Measurements from ENCODE around the gene PCDHGB6.
"Not testable (repeated sequence)": the region's sequence is repeated elsewhere in the genome, so short reads cannot be mapped to it uniquely, and the experiment has no call there.

The PCDHGB6 gene

DNA sequence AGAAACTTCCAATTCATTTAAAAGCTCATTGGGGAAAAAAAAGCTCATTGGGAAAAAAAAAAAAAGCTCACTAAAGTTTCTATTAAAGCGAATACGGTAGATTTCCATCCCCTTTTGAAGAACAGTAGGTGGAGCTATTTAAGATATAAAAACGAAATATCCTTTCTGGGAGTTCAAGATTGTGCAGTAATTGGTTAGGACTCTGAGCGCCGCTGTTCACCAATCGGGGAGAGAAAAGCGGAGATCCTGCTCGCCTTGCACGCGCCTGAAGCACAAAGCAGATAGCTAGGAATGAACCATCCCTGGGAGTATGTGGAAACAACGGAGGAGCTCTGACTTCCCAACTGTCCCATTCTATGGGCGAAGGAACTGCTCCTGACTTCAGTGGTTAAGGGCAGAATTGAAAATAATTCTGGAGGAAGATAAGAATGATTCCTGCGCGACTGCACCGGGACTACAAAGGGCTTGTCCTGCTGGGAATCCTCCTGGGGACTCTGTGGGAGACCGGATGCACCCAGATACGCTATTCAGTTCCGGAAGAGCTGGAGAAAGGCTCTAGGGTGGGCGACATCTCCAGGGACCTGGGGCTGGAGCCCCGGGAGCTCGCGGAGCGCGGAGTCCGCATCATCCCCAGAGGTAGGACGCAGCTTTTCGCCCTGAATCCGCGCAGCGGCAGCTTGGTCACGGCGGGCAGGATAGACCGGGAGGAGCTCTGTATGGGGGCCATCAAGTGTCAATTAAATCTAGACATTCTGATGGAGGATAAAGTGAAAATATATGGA is 22.7 kb downstream of the PCDHGB6 start, which contains the start of gene PCDHGA12:
TSS of gene PCDHGA12 (plus strand) at position 176 of the 782 bp plus-strand sequence. CDS start at position 429, 253 bp downstream.
- H3K36me3 ChIP-seq (ENCODE audit: control insufficient read depth, insufficient read depth, low read length, severe bottlenecking) = peaks cover 12% of the 10 kb centered on the region
- peak within 1 kb of the TSS; percentile 85 for H3K4me3 ChIP-seq (ENCODE audit: low read length)
- DNase-seq (ENCODE audit: low read depth) = peak; percentile 36
- H3K9ac ChIP-seq (ENCODE audit: low read length) = peak within 1 kb of the TSS; percentile 83
- H3K4me1 ChIP-seq (ENCODE audit: control insufficient read depth, insufficient read depth, low read length) = peaks cover 16% of the 10 kb centered on the region
- peaks cover 26% of the 10 kb centered on the region for H3K9me3 ChIP-seq (ENCODE audit: control insufficient read depth, low read length)
- no peaks in the 10 kb centered on the region for H3K27me3 ChIP-seq (replicated peaks; ENCODE audit: control insufficient read depth, insufficient read depth, low read length)

DNA sequence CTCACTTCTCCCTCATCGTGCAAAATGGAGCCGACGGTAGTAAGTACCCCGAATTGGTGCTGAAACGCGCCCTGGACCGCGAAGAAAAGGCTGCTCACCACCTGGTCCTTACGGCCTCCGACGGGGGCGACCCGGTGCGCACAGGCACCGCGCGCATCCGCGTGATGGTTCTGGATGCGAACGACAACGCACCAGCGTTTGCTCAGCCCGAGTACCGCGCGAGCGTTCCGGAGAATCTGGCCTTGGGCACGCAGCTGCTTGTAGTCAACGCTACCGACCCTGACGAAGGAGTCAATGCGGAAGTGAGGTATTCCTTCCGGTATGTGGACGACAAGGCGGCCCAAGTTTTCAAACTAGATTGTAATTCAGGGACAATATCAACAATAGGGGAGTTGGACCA is 23.5 kb downstream of the PCDHGB6 start:
- Histone ChIP-seq H3K9me3 (ENCODE audit: control insufficient read depth, low read length) (peaks cover 26% of the 10 kb centered on the region), H3K27me3 (replicated peaks; ENCODE audit: control insufficient read depth, insufficient read depth, low read length) (no peaks in the 10 kb centered on the region)

DNA sequence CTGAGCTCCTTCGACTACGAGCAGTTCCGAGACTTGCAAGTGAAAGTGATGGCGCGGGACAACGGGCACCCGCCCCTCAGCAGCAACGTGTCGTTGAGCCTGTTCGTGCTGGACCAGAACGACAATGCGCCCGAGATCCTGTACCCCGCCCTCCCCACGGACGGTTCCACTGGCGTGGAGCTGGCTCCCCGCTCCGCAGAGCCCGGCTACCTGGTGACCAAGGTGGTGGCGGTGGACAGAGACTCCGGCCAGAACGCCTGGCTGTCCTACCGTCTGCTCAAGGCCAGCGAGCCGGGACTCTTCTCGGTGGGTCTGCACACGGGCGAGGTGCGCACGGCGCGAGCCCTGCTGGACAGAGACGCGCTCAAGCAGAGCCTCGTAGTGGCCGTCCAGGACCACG is 24.5 kb downstream of the PCDHGB6 start:
- H3K4me3 ChIP-seq (ENCODE audit: low read length) = peak overlapping the region; percentile 85
- DNase-seq (ENCODE audit: low read depth); H3K27me3 ChIP-seq (replicated peaks; ENCODE audit: control insufficient read depth, insufficient read depth, low read length): not testable (repeated sequence)
- H3K9ac ChIP-seq (ENCODE audit: low read length) = peak overlapping the region; percentile 83
- H3K4me1 ChIP-seq (ENCODE audit: control insufficient read depth, insufficient read depth, low read length) = peaks cover 16% of the 10 kb centered on the region
- H3K9me3 ChIP-seq (ENCODE audit: control insufficient read depth, low read length) = peaks cover 19% of the 10 kb centered on the region
- H3K36me3 ChIP-seq (ENCODE audit: control insufficient read depth, insufficient read depth, low read length, severe bottlenecking) = peaks cover 11% of the 10 kb centered on the region

More for the DNA sequence above, 23.5 kb downstream of the PCDHGB6 start:
- peak overlapping the region; percentile 85 for H3K4me3 ChIP-seq (ENCODE audit: low read length)
- H3K36me3 ChIP-seq (ENCODE audit: control insufficient read depth, insufficient read depth, low read length, severe bottlenecking) = peaks cover 12% of the 10 kb centered on the region
- peaks cover 16% of the 10 kb centered on the region for H3K4me1 ChIP-seq (ENCODE audit: control insufficient read depth, insufficient read depth, low read length)
- no peak for DNase-seq (ENCODE audit: low read depth)
- H3K9ac ChIP-seq (ENCODE audit: low read length) = peak overlapping the region; percentile 83

DNA sequence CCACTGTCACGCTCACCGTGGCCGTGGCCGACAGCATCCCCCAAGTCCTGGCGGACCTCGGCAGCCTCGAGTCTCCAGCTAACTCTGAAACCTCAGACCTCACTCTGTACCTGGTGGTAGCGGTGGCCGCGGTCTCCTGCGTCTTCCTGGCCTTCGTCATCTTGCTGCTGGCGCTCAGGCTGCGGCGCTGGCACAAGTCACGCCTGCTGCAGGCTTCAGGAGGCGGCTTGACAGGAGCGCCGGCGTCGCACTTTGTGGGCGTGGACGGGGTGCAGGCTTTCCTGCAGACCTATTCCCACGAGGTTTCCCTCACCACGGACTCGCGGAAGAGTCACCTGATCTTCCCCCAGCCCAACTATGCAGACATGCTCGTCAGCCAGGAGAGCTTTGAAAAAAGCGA is 24.9 kb downstream of the PCDHGB6 start:
- H3K4me1 ChIP-seq (ENCODE audit: control insufficient read depth, insufficient read depth, low read length) = peaks cover 16% of the 10 kb centered on the region
- peak overlapping the region; percentile 85 for H3K4me3 ChIP-seq (ENCODE audit: low read length)
- DNase-seq (ENCODE audit: low read depth); H3K9ac ChIP-seq (ENCODE audit: low read length); H3K27me3 ChIP-seq (replicated peaks; ENCODE audit: control insufficient read depth, insufficient read depth, low read length); H3K36me3 ChIP-seq (ENCODE audit: control insufficient read depth, insufficient read depth, low read length, severe bottlenecking): not testable (repeated sequence)
- peaks cover 15% of the 10 kb centered on the region for H3K9me3 ChIP-seq (ENCODE audit: control insufficient read depth, low read length)

DNA sequence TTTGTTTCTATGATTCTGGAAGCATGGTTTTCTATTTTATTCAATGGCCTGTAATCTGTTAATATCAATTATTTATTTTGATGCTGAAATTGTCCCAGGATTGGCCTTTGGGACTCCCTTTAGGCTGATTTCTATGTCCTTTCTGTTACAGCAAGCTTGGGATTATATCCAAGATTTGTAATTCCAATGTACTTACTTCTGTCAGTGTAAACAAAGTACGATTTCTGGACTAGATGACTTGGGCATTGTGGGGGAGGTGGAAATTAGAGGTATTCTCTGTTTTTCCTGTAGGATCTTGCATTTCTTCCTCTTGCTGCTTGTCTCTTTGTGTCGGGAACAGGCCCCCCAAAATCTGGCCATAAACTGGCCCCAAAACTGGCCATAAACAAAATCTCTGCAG is 26.2 kb downstream of the PCDHGB6 start:
- H3K9me3 ChIP-seq (ENCODE audit: control insufficient read depth, low read length) = peaks cover 10% of the 10 kb centered on the region
- no peak overlapping the region for H3K9ac ChIP-seq (ENCODE audit: low read length)
- DNase-seq (ENCODE audit: low read depth) = peak; percentile 21
- peak overlapping the region; percentile 1 for H3K4me3 ChIP-seq (ENCODE audit: low read length)
- H3K4me1 ChIP-seq (ENCODE audit: control insufficient read depth, insufficient read depth, low read length) = peaks cover 16% of the 10 kb centered on the region
- no peaks in the 10 kb centered on the region for H3K36me3 ChIP-seq (ENCODE audit: control insufficient read depth, insufficient read depth, low read length, severe bottlenecking)
- no peaks in the 10 kb centered on the region for H3K27me3 ChIP-seq (replicated peaks; ENCODE audit: control insufficient read depth, insufficient read depth, low read length)

DNA sequence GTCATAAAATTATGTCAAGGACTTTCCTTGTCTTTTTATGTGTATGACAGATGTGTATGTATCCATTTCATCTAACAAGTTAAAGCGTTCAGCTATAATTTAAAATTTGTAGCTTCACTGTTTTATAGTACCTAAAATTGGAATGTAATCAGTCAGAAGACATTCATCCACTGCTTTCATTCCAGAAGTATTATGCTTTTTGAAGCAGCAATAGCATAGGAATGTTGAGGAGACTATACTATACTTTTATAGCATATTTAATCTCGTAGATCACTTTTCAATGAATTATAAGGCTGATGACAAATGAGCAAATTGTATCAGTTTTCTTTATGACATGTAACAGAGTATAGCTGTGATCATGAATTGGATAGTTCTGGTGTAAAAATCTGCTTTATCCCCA is 29.4 kb downstream of the PCDHGB6 start:
- H3K4me1 ChIP-seq (ENCODE audit: control insufficient read depth, insufficient read depth, low read length) = peaks cover under 1% of the 10 kb centered on the region
- no peak overlapping the region for H3K9ac ChIP-seq (ENCODE audit: low read length)
- no peak overlapping the region for H3K4me3 ChIP-seq (ENCODE audit: low read length)
- H3K36me3 ChIP-seq (ENCODE audit: control insufficient read depth, insufficient read depth, low read length, severe bottlenecking) = no peaks in the 10 kb centered on the region
- no peaks in the 10 kb centered on the region for H3K27me3 ChIP-seq (replicated peaks; ENCODE audit: control insufficient read depth, insufficient read depth, low read length)
- DNase-seq (ENCODE audit: low read depth) = peak; percentile 31
- no peaks in the 10 kb centered on the region for H3K9me3 ChIP-seq (ENCODE audit: control insufficient read depth, low read length)

DNA sequence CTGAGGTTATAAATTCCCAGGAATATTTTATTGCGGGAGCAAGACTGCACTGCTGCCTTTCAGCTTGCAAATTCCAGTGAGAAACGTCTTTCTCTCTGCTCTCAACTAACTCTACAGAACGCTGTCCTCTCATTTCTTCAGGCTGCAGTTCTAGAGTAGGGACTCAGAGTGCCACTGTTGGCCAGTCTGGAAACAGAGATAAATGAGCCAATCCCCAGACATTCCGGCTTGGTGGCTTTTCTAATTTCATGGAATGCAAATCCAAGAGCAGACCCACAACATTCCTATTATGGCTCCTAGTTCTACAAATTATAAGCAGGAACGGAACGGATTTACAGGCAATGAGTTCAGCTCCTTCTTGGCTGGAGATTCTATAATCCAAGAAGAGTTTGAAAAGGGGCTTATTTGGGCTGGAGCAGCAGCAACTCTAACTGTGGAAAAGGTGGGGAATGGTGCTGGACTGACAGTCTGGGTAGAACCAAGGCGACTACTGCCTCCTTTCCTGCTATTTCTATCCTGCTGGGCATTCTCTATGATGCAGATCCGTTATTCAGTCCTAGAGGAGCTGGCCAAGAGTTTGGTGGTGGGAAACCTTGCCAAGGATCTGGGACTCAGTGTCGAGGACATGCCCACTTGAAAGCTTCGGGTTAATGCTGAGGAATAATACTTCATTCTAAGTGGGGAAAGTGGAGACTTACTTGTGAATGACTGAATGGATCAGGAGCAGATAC is 31.8 kb downstream of the PCDHGB6 start:
- H3K4me3 ChIP-seq (ENCODE audit: low read length) = no peak overlapping the region
- no peaks in the 10 kb centered on the region for H3K36me3 ChIP-seq (ENCODE audit: control insufficient read depth, insufficient read depth, low read length, severe bottlenecking)
- H3K4me1 ChIP-seq (ENCODE audit: control insufficient read depth, insufficient read depth, low read length) = no peaks in the 10 kb centered on the region
- no peaks in the 10 kb centered on the region for H3K27me3 ChIP-seq (replicated peaks; ENCODE audit: control insufficient read depth, insufficient read depth, low read length)
- DNase-seq (ENCODE audit: low read depth) = no peak
- H3K9me3 ChIP-seq (ENCODE audit: control insufficient read depth, low read length) = no peaks in the 10 kb centered on the region
- H3K9ac ChIP-seq (ENCODE audit: low read length) = no peak overlapping the region

DNA sequence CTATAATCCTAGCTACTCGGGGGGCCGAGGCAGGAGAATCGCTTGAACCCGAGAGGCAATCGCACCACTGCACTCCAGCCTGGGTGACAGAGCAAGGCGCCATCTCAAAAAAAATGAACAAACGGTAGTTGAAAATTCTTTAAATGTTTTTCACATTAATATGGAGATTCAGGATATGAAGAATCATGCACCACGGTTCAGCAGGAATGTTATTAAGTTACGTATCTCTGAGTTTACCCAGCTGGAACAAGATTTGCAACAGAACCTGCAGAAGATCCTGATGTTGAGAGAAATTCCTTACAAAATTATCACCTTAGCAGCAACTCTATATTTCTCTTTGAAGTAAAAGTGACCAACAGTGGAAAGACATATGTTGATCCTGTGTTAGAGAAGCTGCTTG is 32.5 kb downstream of the PCDHGB6 start:
- Histone ChIP-seq H3K9me3 (ENCODE audit: control insufficient read depth, low read length) (no peaks in the 10 kb centered on the region), H3K4me1 (ENCODE audit: control insufficient read depth, insufficient read depth, low read length) (no peaks in the 10 kb centered on the region), H3K4me3 (ENCODE audit: low read length) (no peak overlapping the region), H3K9ac (ENCODE audit: low read length) (no peak overlapping the region), H3K27me3 (replicated peaks; ENCODE audit: control insufficient read depth, insufficient read depth, low read length) (no peaks in the 10 kb centered on the region), H3K36me3 (ENCODE audit: control insufficient read depth, insufficient read depth, low read length, severe bottlenecking) (no peaks in the 10 kb centered on the region)
- DNase-seq (ENCODE audit: low read depth) = no peak

DNA sequence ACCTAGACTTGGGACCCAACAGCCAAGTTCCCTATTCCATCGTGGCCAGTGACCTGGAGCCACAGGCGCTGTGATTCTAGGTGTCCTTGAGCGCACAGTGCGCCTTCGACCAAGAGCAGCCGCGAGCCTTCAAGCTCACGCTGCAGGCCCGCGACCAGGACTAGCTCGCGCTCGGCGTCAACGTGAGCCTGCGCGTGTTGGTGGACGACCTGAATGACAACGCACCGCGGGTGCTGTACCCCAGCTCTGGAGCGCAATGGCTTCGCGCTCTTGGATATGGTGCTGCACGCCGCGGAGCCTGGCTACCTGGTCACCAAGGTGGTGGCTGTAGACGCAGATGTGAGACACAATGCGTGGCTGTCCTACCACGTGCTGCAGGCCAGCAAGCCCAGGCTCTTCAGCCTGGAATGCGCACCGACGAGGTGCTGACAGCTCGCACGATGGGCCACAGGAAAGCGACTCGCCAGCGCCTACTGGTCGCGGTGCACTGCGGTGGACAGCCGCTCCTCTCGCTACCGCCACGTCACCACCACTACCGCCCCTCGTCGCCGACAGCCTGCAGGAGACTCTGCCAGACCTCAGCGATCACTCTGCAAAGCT is 33.9 kb downstream of the PCDHGB6 start:
- Histone ChIP-seq H3K4me3 (ENCODE audit: low read length) (no peak overlapping the region), H3K36me3 (ENCODE audit: control insufficient read depth, insufficient read depth, low read length, severe bottlenecking) (no peaks in the 10 kb centered on the region), H3K27me3 (replicated peaks; ENCODE audit: control insufficient read depth, insufficient read depth, low read length) (no peaks in the 10 kb centered on the region), H3K9me3 (ENCODE audit: control insufficient read depth, low read length) (no peaks in the 10 kb centered on the region), H3K9ac (ENCODE audit: low read length) (no peak overlapping the region), H3K4me1 (ENCODE audit: control insufficient read depth, insufficient read depth, low read length) (no peaks in the 10 kb centered on the region)
- no peak for DNase-seq (ENCODE audit: low read depth)

All from adipocyte (in vitro differentiated cells).